GM12875 (cell line): ENCODE results near the gene XKR7.

Source experiments
- H3K4me3 ChIP-seq: one replicate; pipeline ENCODE4 v1.5.1; 2011; ENCODE audit warnings: low read depth, low read length, control low read depth
- TF ChIP-seq, protein P1 (sequence below): IDR thresholded peaks from 2 replicates; pipeline ENCODE4 v1.5.1; 2011; ENCODE audit warnings: low read depth, mild to moderate bottlenecking, control low read depth, inconsistent platforms, low read length, moderate library complexity, borderline replicate concordance; ENCODE audit not compliant: insufficient read depth

Gene XKR7

DNA sequence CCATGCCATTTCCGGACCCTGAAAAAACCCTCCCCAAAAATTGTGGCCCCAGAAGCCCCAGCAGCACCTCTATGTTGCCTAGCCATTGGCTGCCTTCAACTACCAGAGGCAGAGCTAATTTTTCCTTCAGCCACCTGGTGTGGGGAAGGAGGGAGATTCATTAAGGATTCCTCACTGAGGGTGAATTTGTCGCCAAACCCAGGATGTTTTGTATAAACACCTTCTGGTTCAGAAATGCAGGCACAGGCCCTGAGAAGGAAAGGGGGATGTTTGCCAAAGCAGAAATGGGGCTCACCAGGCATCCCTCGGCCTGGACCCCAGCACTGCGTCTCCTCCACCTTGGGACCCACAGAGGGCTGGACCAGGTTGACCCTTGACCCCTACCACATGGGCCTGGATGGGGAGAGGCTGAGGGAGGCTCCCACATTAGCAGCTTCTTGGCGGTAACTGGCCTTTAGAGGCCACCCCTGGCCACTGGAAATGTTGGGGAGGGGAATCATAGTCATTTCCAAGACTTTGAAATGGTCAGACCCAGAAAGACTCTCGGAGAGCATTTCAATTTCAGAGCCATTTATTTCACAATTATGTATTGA lies 14.3 kb upstream of the XKR7 start:
- TF ChIP-seq, protein P1, sequence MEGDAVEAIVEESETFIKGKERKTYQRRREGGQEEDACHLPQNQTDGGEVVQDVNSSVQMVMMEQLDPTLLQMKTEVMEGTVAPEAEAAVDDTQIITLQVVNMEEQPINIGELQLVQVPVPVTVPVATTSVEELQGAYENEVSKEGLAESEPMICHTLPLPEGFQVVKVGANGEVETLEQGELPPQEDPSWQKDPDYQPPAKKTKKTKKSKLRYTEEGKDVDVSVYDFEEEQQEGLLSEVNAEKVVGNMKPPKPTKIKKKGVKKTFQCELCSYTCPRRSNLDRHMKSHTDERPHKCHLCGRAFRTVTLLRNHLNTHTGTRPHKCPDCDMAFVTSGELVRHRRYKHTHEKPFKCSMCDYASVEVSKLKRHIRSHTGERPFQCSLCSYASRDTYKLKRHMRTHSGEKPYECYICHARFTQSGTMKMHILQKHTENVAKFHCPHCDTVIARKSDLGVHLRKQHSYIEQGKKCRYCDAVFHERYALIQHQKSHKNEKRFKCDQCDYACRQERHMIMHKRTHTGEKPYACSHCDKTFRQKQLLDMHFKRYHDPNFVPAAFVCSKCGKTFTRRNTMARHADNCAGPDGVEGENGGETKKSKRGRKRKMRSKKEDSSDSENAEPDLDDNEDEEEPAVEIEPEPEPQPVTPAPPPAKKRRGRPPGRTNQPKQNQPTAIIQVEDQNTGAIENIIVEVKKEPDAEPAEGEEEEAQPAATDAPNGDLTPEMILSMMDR = no peak
- no peak overlapping the region for H3K4me3 ChIP-seq

DNA sequence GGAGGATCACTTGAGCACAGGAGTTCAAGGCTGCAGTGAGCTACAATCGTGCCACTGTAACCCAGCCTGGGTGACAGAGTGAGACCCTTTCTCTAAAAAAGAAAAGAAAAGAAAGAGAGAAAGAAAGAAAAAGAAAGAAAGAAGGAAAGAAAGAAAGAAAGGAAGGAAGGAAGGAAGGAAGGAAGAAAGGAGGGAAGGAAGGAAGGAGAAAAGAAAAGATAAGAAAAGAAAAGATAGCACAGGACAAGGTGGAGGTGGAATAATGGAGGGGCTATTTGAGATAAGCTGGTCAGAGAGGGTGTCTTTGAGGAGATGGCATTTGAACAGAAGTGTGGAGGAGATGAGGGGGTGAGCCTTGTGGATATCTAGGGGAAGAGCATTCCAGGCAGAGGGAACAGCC lies 13.5 kb upstream of the XKR7 start:
- TF ChIP-seq, protein P1 = no peak
- H3K4me3 ChIP-seq = no peak overlapping the region

DNA sequence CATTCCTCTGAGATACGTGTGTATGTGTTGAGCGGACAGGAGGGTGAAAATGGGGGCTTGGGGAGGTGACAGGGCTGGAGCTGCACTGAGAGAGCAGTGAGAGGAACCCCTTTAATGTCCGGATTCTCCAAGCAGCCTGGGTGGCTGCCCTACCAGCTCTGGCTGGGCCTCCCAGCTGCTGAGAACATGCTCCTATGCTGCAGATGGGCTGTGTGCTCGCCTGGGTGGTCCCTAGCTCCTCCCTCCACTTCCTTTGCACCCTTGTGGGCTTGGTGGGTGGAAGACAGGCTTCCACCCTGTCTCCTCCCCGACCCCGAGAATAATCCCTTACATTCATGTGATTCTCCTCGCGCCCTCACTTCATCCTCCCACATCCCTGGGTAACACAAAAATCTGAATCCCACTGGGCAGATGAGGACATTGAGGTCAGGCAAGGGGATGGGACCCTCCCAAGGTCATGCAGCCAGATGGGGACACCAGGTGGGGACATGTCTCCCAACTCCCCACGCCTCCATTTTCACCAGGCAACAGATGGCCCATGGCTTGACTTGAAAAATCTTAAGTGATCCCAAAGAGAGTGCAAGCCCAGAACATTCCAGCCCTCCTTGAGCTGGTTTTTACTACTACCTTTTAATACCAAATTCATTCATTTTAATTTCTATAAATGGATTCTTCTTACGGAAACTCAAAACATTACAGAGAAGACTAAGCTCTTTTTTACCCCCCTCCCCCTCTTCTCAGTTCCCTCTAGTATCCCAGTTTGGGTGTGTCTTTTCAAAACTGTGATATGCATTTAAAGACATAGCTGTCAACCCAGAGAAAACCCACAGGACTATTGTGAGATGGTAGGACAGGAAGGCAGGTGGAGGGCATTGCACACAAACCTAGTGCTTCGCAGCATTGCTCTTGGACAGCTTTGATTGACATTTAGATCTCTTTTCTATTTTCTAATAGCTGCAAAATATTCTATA lies 11.1 kb upstream of the XKR7 start:
- TF ChIP-seq, protein P1 = no peak
- H3K4me3 ChIP-seq = no peak overlapping the region

DNA sequence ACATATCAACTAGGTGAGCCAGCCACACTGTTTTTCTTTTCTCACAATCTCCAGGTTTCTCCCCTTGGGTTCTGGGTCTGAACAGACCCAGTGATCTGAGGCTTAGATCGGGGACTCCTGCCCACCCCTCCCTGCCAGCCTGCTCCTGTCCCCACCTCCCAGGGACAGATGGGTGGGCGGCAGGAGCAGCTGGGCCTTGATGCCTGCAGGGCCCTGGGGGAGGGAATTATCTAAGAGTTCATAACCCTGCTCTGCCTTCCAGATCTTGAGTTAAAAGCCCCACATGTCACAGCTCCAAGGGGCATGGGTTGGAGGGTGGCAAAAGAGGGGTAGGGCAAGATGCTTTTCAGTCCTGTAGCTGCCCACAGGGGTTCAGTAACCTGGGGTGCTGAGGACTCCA lies 5.2 kb upstream of the XKR7 start:
- H3K4me3 ChIP-seq = no peak overlapping the region
- TF ChIP-seq, protein P1 = no peak

DNA sequence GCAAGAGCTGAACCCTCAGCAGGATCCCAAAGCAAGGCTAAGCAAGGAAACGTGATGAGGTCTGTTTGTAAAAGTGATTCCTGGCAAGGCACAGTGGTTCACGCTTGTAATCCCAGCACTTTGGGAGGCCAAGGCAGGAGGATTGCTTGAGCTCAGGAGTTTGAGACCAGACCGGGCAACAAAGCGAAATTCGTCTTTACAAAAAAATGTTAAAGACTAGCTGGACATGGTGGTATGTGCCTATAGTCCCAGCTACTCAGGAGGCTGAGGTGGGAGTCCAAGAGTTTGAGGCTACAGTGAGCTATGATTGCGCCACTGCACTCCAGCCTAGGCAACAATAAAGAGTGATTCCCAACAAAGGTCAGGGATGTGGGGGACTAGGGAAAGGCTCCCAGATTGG lies 4.1 kb upstream of the XKR7 start:
- no peak overlapping the region for H3K4me3 ChIP-seq

DNA sequence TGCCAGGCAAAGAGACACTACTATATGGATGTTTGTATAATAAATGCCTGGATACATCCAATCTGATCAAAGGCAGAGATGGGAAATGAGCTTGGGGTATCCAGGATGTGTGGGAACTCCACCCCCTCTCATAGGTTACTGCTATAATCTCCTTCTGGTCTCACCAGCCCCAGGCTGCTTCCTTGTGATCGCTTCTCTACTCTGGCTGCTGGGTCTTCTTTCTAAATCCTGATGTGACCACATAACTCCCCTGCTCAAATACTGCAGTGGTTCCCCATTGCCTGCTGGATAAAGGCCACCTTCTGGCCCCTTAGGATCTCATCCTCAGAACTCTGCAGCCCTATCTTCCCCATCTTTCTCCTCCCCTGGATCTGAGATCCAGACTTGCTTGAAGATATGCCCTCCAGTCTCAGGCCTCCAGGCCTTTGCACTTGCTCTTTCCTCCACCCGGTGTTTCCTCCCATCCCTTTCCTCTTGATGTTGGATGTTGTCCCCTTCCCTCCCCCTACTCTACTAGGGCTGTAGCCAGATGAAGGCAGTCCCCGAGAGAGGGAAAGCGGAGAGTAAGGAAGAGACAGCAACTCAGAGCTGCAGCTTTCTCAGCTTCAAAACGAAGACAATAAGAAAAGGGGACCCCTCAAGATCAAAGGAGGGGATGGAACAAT lies 828 bp upstream of the XKR7 start:
- H3K4me3 ChIP-seq = no peak overlapping the region
- TF ChIP-seq, protein P1 = no peak

More for the DNA sequence above, 4.1 kb upstream of the XKR7 start:
- TF ChIP-seq, protein P1 = no peak
